GM18861 (cell line): Measurements from ENCODE around the gene MICAL3.

Source experiments
- ATAC-seq: cut with Tn5 transposase; IDR thresholded peaks from one replicate; pipeline ENCODE4 v1.9.1; 2021; ENCODE audit not compliant: unreplicated experiment

The MICAL3 gene

DNA sequence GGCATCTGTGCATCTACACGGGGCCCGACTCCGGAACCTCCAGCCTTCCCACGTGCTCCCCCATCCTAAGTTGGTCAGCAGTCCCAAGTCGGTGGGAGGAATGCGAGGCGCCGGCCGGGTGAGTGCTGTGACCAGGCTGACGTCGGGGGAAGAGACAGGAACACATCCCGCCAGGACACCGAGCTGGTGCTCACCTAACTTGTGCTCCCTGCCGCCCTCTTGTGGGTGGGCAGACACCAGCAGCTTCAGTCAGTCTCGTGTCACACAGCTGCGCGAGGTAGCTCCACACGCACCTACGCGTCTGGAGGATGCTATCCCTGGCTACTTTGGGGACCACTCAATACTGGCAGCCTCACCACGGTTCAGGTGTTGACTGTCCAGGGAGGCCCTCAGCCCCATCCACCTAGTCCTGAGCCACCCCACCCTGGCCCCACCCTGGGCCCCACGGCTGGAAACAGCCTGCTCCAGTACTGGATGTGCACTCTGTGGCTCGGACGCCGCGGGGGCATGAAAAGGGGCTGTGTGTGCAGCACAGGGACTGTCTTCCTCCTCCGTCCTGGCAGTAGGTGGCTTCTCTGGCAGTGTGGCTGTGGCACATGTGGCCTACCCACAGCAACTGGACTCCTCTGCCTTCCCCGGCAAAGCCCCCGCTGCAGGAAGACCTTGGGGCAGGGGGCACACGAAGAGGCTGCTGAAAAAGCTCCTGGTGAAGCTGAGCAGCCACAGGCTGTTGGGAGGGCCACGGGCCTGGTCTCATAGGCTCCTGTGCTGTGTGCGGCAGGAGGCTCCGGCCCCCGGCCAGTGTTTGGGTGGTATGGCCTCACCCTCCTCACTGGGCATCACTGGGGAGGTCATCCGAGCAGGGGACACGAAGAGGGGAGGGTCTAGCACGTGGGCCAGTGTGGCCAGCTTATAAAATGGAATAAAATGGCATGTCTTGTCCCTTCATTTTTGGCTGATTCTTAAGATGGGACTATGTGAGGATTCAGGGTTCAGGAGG lies 238.9 kb downstream of the MICAL3 start:
- no peak for ATAC-seq

DNA sequence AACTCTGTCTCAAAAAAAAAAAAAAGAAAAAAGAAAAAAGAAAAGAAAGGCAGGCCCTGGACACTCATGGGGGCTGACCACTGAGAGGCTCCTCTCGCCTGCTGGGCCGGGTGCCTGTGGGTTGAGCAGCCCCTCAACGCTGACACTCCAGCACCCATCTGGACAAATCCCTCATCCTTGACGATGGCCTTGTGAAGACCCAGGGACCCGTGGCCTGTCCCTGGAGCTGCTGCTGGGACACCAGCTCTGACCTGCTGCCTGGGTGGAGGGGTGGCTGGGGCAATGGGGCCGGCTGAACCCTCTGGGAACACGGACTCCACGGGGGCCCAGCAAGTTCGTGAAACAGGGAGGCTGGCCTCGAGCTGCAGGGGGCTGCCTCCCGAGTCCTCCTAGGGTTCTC lies 239.6 kb downstream of the MICAL3 start:
- ATAC-seq = no peak

DNA sequence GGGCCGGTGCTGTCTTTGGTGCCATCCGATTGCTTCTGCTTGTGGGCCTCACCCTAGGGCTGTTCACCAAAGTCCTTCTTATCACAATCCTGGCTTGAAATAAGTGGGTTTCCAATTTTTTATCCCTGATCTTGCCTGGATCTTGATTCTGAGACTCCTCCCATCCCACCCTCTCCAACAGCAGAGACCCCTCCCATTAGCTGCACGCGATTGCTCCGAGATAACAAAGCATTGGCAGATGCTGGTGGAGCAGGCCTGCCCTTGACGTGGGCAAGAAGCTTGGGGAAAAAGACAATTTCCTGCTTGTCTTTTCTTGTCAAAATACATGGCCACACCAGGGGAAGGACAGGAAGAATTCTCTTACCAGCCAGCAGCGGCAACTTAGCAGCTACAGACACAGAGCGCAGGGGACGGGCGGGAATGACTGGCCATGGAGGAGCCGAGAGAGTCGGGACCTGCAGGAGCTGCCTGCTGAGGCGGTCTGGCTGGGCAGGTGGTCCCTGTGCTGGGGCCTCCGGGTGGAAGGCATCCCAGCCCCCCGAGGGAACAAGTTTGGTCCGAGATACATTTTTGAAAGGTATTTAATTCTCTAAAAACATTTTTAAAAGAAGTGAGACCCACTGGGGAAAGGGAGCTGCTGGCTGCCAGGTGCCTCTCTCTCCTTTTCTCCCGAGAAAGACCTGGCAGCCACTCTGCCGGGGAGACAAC lies 240.4 kb downstream of the MICAL3 start:
- no peak for ATAC-seq

- ATAC-seq = no peak
Observed at GRCh38 chr22:17783312-17783711, 241.0 kb downstream of the MICAL3 start.

DNA sequence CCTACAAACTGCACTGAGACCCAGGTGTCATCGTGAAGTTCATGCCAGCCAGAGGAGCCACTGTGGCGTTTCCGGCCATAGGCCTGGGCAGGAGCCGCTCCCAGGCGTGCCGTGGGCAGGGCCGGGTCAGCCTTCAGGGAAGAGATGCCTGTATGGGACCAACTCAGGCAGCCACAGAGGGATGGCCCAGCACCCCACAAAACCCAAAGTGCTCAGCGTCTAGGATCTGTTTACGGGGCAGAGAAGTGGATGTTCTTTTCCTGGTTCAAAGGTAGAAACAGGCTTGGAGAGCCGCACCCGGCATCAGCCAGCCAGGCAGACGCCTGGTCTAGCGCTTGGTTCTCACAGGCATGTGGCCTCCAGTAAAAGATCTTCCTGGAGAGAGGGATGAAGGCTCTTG lies 241.7 kb downstream of the MICAL3 start:
- no peak for ATAC-seq

- no peak for ATAC-seq
Observed at GRCh38 chr22:17782158-17782557, 242.2 kb downstream of the MICAL3 start.

DNA sequence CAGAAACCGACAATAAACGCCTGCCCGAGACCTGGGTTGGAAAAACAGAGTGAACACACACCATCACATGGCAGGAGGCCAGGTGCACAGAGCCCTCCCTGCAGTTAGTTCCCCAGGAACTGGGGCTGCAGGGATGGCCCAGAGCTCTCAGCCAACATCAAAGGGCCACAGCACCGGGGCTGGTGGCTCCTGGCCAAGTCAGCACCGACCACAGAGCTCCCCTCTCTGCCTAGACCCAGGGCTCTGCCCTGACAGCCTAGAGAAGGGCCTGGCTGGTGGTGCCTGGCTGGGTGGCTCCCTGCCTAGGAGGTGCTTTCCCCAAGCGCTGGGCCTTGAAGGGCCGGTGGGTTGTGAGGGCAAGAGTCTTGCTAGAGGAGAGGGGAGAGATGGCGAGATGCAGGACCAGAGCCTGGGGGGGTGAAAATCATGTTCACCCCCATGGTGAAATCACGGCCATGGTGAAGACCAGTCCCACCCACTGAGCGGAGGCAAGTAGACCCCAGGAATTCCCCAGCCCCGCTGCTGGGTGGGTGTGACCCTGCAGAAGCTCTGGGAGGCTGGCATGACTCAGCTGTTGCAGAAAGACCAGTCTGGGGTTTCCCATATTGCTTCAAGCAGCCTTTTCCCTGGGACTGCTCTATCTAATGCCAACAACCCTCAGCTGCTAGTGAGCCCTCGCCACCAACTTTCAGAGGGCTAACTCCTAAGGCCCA lies 242.9 kb downstream of the MICAL3 start:
- ATAC-seq = peak; percentile 40

DNA sequence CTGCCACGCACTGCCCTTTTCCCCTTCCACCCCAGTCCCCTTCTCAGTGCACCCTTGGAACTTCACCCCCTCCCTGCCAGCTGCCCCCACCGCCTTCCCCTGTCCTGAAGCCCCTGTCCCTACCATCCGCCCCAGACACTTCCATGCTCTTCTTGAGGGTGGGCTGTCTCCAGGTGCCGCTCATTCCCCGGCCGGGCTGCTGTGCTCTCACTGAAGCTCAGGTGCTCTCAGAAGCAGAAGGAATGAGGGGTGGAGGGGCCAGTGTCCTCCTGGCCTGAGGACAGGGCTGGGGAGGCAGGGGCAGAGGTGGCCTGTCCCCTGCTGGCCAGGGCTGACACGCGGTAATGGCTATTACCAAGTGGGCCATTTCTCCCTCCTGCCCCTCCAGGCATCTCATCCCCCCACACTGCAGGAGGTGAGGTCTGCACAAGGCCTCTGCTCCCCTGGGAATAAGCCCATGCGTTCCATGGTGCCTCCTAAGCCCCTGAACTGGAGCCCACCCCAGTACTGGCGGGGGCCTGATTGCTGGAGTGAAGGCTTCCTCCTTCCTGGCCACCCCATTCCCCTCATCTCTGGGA lies 243.5 kb downstream of the MICAL3 start:
- ATAC-seq = no peak

DNA sequence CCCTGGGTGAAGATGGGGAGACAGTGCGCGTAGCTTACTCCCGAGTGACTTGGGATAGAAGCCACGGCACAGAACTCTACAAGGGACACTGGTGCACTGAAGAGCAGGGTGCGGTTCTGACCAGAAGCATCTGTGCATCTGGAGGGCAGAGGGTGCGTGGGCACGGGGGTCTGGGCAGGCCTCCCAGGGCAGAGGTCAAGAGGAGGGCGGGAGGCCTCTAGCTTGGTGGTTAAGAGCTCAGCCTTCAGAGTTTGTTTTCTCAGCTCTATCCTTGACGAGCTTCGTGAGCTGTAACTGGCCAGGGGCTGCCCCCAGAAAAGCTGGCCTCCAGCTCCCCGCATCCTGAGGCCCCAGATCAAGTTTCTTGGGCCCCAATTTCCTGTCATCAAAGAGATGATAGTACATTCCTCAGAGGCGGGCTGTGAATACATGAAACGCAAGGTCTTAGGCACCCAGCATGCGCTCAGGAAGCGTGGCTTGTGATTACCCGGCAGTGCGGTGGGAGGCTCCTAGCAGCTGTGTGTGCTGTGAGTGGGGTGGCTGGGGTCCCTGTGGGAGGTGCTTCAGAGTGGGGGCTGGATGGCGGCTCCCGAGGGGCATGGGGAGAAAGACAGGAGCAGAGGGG lies 244.1 kb downstream of the MICAL3 start:
- no peak for ATAC-seq

DNA sequence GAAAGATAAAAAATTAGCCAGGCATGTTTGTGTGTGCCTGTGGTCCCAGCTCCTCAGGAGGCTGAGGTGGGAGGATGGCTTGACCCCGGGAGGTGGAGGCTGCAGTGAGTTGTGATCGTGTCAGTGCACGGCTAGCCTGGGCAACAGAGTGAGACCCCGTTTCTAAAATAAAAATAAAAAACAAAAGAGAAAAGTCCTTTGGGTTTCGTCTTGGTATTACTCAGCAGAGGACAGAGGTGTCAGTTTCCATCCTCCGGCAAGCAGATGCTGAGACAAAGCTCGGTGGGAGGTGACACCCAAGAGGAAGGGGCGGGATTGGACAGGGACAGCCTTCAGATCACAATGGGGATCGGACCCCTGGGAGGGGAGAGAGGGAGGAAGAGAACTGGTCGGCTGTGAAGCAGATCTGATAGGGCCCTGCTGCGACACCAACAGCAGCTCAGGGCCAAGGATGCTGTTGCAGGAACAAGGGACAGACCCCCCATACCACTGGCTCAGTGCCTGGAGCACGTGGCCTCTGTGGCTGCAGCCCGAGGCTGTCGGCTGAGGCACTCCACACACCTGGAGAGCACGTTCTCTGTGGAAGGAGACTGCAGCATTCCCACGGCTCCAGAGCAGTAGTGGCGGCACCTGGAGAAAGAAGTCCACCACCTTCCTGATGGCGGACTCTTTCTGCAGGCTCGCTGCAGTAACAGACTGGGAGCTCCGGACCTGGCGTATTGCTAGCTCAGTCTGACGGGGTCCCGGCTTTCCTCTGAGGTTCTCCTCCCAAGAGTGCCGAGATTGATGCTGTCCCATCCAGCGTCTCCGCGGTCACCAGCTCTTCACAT lies 244.9 kb downstream of the MICAL3 start:
- no peak for ATAC-seq

GRCh38 chr22:17778412-17778976 lies 245.9 kb downstream of the MICAL3 start:
- ATAC-seq = no peak

- ATAC-seq = no peak
Observed at GRCh38 chr22:17777717-17778044, 246.7 kb downstream of the MICAL3 start.

- ATAC-seq = no peak
Observed at GRCh38 chr22:17777005-17777716, 247.2 kb downstream of the MICAL3 start.

GRCh38 chr22:17775781-17776465 lies 248.4 kb downstream of the MICAL3 start:
- ATAC-seq = no peak

DNA sequence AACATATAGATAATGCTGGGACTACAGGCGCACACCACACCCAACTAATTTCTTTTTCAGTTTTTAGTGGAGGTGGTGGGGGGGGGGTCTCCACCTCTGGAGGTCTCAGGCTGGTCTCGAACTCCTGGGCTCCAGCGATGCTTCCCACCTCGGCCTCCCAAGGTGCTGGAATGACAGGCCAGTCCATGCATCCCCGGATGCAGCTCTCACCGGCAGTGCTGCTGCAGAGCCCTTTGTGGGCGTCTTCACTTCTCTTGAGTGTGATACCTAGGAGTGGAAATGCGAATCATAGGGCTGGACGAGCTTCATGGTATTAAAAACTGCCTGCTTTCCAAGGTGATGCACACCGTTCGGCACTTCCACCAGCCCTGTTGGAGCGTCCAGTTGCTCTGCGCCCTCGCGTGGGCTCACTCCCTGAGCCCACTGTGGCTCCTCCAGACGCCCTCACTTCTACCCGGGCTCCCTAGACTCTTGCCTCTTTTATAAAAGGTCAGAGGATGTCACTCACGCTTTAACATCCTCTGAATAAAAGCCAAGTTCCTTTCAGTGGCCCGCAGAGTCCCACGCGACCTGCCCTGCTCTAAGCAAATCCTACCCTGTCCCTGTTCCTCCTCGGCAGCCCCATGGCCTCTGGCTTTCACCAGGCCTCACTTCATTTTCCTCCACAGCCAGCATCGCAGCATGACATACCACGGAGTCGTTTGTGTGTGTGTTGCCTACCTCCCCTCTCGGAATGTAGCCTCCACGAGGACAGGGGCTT lies 249.3 kb downstream of the MICAL3 start:
- ATAC-seq = no peak

DNA sequence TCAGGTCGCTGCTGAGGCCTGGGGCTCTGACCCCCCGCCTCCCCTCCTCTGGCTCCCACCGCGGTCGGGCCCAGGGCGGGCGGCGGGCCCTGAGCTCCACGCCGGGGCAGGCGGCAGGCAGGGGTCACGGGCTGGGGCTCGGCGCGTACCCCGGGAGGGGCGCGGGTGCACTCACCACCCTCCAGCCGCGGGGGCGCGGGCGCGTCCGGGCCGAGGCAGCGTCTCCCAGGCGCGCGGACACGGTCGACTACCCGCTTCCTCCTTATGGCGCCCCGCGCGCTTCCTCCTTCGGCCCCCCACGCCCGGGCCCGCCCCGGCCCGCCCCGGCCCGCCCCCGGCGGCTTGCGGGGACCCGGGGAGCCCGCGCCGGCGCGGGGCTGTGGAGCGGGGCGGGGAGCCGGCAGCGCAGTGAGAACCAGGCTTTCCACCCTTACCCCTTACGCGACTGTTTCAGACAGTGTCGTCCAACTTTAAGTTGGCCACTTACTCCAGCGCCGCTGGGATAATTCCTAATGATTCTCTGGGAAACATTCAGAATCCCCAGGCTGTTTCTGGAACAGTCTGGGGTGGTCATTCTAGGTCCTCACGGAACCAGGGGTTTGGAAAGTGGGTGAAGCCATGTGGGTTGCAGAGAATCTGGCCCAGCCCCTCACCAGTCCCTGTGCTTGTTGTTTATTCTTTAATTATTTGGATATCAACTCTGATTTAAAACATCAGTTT lies 250.0 kb downstream of the MICAL3 start, which contains the start of gene BID:
TSS of gene BID (minus strand) at position 264 of the 720 bp plus-strand sequence. CDS start 24,353 bp downstream, outside the sequence.
- ATAC-seq = no peak
